GM11168 (cell line): Measurements from ENCODE around the gene HNRNPLL.

ENCODE experiments used
- in situ Hi-C: fragments of 300-500 bp; cut with MboI; formaldehyde crosslinking; loops from one replicate; pipeline ENCODE4 v1.12.0; 2022; ENCODE audit warnings: low sequenced_read_pairs; ENCODE audit not compliant: unreplicated experiment

HNRNPLL gene

DNA sequence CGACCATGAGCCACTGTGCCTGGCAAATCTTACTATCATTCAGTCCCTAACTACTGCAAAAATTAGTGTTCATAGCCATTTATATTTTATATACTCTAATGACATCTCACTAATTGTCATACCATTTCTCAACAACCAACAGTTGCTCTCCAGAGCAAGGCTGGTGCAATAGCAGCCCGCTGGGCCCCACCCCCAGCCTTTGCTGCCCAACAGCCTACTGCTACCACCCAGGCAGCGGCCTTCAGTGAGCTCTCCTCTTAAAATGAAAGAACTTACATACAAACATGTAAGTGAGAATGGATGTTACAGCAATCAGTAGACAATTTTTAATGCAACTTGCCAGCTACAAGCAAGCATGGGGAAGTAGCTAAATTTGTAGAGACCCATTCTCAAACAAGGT is 90.5 kb downstream of the HNRNPLL start:
- in situ Hi-C loops: loop anchor here (25.0 kb wide), 1 partner anchor 525 kb away; no protein-coding TSS in a partner anchor
